Activated naive CD4-positive, alpha-beta T cell treated with anti-CD3 and anti-CD28 coated beads, Interleukin-2, amount 10 ng/mL, durations not matched to agents 5 hours and 36 hours (primary cell): ENCODE results near the gene AVP. TPM values are rescaled to one million over a fixed set of nuclear protein-coding genes. Genes with fewer than 3 reads are reported as not detected.

ENCODE experiments used
- total RNA-seq, 2 experiments: library from RNA; stranded (reverse); gene quantifications; one replicate each; pipeline ENCODE4 v1.2.3, GENCODE V29; 2021

Gene AVP
- not detected for total RNA-seq

GRCh38 chr20:3084283-3084985 lies at the start of gene AVP:
AVP (minus strand) TSS chr20:3084724; CDS start chr20:3084674, 50 bp downstream.

GRCh38 chr20:3071610-3072529 lies 12.7 kb downstream of the AVP start, which contains the start of gene OXT:
OXT (plus strand) TSS chr20:3071620; CDS start chr20:3071656, 36 bp downstream.

DNA sequence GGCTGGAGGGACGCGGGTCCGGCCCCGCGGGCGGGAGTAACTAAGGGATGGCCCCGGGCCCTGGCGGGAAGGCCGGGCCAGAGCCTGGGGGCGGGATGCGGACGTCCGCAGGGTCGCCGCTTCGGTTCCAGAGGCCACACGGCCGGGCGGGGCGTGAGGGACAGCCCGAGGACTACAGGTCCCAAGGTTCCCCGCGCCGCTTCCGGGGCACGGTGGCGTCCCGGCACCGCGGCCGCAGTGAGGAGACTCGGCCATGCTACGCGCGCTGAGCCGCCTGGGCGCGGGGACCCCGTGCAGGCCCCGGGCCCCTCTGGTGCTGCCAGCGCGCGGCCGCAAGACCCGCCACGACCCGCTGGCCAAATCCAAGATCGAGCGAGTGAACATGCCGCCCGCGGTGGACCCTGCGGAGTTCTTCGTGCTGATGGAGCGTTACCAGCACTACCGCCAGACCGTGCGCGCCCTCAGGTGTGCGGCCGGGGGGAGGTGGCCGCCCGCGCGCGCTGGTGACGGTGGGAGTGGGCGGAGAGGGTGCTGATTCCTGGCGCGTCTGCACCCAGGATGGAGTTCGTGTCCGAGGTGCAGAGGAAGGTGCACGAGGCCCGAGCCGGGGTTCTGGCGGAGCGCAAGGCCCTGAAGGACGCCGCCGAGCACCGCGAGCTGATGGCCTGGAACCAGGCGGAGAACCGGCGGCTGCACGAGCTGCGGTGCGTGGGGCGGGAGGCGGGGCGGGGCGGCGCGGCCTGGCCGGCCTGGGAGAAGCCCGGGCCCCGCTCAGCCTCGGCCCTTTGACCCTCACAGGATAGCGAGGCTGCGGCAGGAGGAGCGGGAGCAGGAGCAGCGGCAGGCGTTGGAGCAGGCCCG lies 38.5 kb downstream of the AVP start, which contains the start of gene MRPS26:
MRPS26 (plus strand) TSS at position 237 of the 861 bp plus-strand sequence; CDS start at position 254, 17 bp downstream.

GRCh38 chr20:3043322-3043721 lies 41.2 kb downstream of the AVP start, which contains the start of gene GNRH2:
GNRH2 (plus strand) TSS chr20:3043622; CDS start chr20:3044415, 793 bp downstream.

Other genes with a start within 250 kb of the AVP start
- gene PCED1A, start 244.1 kb downstream of the AVP start, total RNA-seq = 10 to 100 TPM; 30.1 to 30.7 TPM
- gene VPS16, start 244.0 kb downstream of the AVP start, total RNA-seq = 10 to 100 TPM; 49.8 to 52.4 TPM
- 10 to 100 TPM; 56.6 to 60.8 TPM for gene PTPRA, start 211.2 kb downstream of the AVP start, total RNA-seq
- gene GNRH2, start 41.1 kb downstream of the AVP start, total RNA-seq = 1 to 10 TPM in 1 of 2 experiments, under 1 TPM in 1; 0.96 to 1.2 TPM
- 10 to 100 TPM; 29.7 to 32.0 TPM for gene MRPS26, start 38.7 kb downstream of the AVP start, total RNA-seq
- gene OXT, start 13.1 kb downstream of the AVP start, total RNA-seq = 1 to 10 TPM in 1 of 2 experiments, under 1 TPM in 1; 0.51 to 1.0 TPM
- gene FASTKD5, start 75.1 kb upstream of the AVP start, total RNA-seq = 10 to 100 TPM; 22.6 to 22.8 TPM
- gene UBOX5, start 75.1 kb upstream of the AVP start, total RNA-seq = 1 to 10 TPM; 9.0 to 9.6 TPM
- gene LZTS3, start 88.8 kb upstream of the AVP start, total RNA-seq = 1 to 10 TPM; 1.6 TPM
- gene DDRGK1, start 120.0 kb upstream of the AVP start, total RNA-seq = 10 to 100 TPM; 59.1 to 59.8 TPM
- 10 to 100 TPM; 52.1 to 53.8 TPM for gene ITPA, start 124.8 kb upstream of the AVP start, total RNA-seq
- 1 to 10 TPM; 1.2 to 1.7 TPM for gene SLC4A11, start 154.5 kb upstream of the AVP start, total RNA-seq